ENCODE measurements around the gene GPS2. TPM values are rescaled to one million over a fixed set of nuclear protein-coding genes. Genes with fewer than 3 reads are reported as not detected.

GPS2 gene
- total and polyA plus RNA-seq, 10 of the 15 experiments (the other 5 are each of a cell fraction or from before 2014, with no cell fraction given): 10.2 to 96.4 (median 42.5) TPM

GRCh38 chr17:7307686-7308624 is 7.2 kb downstream of the GPS2 start (continued):
- TF ChIP-seq ZNF687 (IDR thresholded peaks at IDR 0.05): peak; percentile 66; the same call in 1 of the 2 replicates
- no peak for TF ChIP-seq MYB (IDR thresholded peaks at IDR 0.05; ENCODE audit: borderline replicate concordance, low read depth, low read length)
- TF ChIP-seq USF1 (IDR thresholded peaks at IDR 0.05; ENCODE audit: borderline replicate concordance, extremely low read length, insufficient read depth, low read depth, low read length): peak; percentile 32
- TF ChIP-seq LARP7 (IDR thresholded peaks at IDR 0.05): peak; percentile 71
- TF ChIP-seq CHD2 (IDR thresholded peaks at IDR 0.05; ENCODE audit: borderline replicate concordance, low read depth, low read length): peak; percentile 58; the same call in 1 of the 2 replicates
- peak; percentile 72 for TF ChIP-seq MXI1 (IDR thresholded peaks at IDR 0.05; ENCODE audit: low read depth, low read length)
- 0 out of 2 replicates have a peak, but pooled peaks have one; percentile 37 for TF ChIP-seq NR2F1 (conservative IDR thresholded peaks at IDR 0.05)
- peak; percentile 42; the same call in 1 of the 2 replicates for TF ChIP-seq BACH1 (IDR thresholded peaks at IDR 0.05; ENCODE audit: borderline replicate concordance)
- TF ChIP-seq MYC (IDR thresholded peaks at IDR 0.05; ENCODE audit: insufficient read depth, insufficient read length, insufficient replicate concordance, low read length, severe bottlenecking): peak; percentile 91
- peak; percentile 70; the same call in 1 of the 2 replicates for TF ChIP-seq CREB1 (IDR thresholded peaks at IDR 0.05; ENCODE audit: low read depth)
- no peak for TF ChIP-seq ZNF207 (IDR thresholded peaks at IDR 0.05; ENCODE audit: borderline replicate concordance)
- TF ChIP-seq PML (IDR thresholded peaks at IDR 0.05; ENCODE audit: low read length): no peak
- peak; percentile 16; the same call in 1 of the 2 replicates for TF ChIP-seq TAF1 (IDR thresholded peaks at IDR 0.05; ENCODE audit: borderline replicate concordance, low read depth, low read length)

Measured in GM12878 (cell line).